Type B pancreatic cell (in vitro differentiated cells): Measurements from ENCODE around the gene RCBTB2. TPM values are rescaled to one million over a fixed set of nuclear protein-coding genes. Genes with fewer than 3 reads are reported as not detected.

Experiments used
- DNase-seq: peaks from one replicate; pipeline ENCODE4 v3.0.0; 2021; ENCODE audit warnings: mixed read lengths; ENCODE audit not compliant: unreplicated experiment; ENCODE audit errors: extremely low spot score
- H3K27ac Mint-ChIP-seq: 2 replicates; pipeline ENCODE4 v1.8.0; 2021; ENCODE audit warnings: mild to moderate bottlenecking, mixed read lengths
- H3K27me3 Mint-ChIP-seq: 2 replicates; pipeline ENCODE4 v1.8.0; 2021; ENCODE audit warnings: mixed read lengths
- H3K36me3 Mint-ChIP-seq: 2 replicates; pipeline ENCODE4 v1.8.0; 2021; ENCODE audit warnings: mixed read lengths
- H3K4me1 Mint-ChIP-seq: one replicate; pipeline ENCODE4 v1.8.0; 2021; ENCODE audit warnings: mixed read lengths; ENCODE audit not compliant: unreplicated experiment
- H3K4me3 Mint-ChIP-seq: 2 replicates; pipeline ENCODE4 v1.8.0; 2021; ENCODE audit warnings: mild to moderate bottlenecking, mixed read lengths
- H3K9me3 Mint-ChIP-seq: 2 replicates; pipeline ENCODE4 v1.8.0; 2021; ENCODE audit warnings: mixed read lengths
- total RNA-seq: library from RNA; stranded (reverse); gene quantifications from 2 replicates; pipeline ENCODE4 v1.2.1, GENCODE V29; 2021; ENCODE audit warnings: low replicate concordance
- TF ChIP-seq, protein P1 (sequence below): fragments of 200-600 bp; sonication (generic); conservative IDR thresholded peaks from 2 replicates; pipeline ENCODE4 v1.5.0; 2021; ENCODE audit warnings: antibody characterized with exemption, mild to moderate bottlenecking

Gene RCBTB2
- total RNA-seq, 1 donor from 2014 or later: 21.5 TPM

DNA sequence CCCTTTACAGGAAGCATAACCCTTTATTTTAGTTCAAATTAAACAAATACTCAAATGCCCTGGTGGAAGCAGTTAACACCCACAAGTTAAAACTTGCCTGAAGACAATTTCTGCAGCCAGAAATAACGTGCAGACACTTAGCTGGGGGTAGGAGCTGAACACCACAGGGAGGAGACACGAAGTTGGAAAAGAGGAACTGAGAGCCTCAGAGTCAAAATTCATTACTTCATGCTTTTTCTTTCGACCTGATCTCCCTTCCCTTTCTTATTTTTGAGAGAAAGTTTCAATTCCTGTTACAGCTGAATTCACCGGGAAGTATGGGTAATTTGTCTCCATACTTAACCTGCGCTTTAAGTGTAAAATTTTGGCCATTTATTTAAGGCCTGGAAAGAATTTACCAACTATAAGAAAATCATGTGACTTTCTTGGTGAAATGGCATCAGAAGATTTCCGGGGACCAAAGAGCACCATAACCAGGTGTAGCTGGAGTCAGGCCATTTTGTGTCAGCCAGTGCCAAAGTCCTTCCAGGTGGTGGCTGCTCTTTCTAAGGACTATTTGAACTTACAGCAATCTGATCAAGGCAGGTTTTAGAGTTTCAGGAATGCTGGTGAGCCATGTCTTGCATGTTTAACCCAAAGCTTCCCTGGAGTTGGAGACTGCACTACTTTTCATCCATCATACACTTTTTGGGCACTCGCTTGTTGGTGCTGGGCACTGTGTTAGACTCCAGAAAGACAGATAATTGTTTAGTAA, 46.5 kb upstream of the RCBTB2 start:
- no peak for DNase-seq
- TF ChIP-seq, protein P1, sequence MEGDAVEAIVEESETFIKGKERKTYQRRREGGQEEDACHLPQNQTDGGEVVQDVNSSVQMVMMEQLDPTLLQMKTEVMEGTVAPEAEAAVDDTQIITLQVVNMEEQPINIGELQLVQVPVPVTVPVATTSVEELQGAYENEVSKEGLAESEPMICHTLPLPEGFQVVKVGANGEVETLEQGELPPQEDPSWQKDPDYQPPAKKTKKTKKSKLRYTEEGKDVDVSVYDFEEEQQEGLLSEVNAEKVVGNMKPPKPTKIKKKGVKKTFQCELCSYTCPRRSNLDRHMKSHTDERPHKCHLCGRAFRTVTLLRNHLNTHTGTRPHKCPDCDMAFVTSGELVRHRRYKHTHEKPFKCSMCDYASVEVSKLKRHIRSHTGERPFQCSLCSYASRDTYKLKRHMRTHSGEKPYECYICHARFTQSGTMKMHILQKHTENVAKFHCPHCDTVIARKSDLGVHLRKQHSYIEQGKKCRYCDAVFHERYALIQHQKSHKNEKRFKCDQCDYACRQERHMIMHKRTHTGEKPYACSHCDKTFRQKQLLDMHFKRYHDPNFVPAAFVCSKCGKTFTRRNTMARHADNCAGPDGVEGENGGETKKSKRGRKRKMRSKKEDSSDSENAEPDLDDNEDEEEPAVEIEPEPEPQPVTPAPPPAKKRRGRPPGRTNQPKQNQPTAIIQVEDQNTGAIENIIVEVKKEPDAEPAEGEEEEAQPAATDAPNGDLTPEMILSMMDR: no peak
- H3K27ac Mint-ChIP-seq: no peak overlapping the region
- no peaks in the 10 kb centered on the region for H3K36me3 Mint-ChIP-seq
- no peaks in the 10 kb centered on the region for H3K27me3 Mint-ChIP-seq
- peaks cover 5% of the 10 kb centered on the region for H3K4me1 Mint-ChIP-seq
- no peak overlapping the region for H3K4me3 Mint-ChIP-seq
- H3K9me3 Mint-ChIP-seq: no peaks in the 10 kb centered on the region

DNA sequence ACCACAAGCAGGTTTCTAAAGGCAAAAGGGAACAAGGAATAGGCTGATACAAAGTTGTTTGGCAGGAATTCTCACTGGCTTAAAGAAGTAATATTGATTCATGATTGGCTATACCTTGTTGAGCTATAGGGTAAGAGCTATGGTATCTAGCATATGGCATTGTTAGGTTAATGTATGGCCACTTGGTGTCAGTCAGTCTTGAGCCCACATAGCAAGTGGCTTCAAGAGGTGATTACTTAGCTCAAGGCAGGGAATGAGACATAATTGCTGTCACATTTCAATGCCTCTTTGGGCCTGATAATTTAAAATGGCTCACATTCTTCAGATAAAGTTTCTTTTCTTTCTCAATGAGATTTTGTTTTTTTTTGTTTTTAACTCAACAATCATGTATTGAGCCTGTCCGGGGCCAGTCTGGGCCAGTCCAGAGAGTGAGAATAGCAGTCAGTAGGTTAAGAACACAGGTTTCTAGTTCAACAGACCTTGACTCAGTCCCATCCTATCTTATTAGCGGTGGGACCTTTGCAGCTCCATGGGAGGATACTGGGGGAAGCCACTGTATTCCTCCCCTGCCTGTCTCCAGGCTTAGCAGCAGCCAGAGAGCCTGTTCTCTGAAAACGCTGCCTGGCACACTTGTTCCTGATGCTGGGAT, 45.8 kb upstream of the RCBTB2 start:
- Mint-ChIP-seq H3K4me3 (no peak overlapping the region), H3K9me3 (no peaks in the 10 kb centered on the region), H3K4me1 (peaks cover 5% of the 10 kb centered on the region), H3K36me3 (no peaks in the 10 kb centered on the region), H3K27me3 (no peaks in the 10 kb centered on the region), H3K27ac (no peak overlapping the region)
- DNase-seq: no peak
- TF ChIP-seq, protein P1: no peak

DNA sequence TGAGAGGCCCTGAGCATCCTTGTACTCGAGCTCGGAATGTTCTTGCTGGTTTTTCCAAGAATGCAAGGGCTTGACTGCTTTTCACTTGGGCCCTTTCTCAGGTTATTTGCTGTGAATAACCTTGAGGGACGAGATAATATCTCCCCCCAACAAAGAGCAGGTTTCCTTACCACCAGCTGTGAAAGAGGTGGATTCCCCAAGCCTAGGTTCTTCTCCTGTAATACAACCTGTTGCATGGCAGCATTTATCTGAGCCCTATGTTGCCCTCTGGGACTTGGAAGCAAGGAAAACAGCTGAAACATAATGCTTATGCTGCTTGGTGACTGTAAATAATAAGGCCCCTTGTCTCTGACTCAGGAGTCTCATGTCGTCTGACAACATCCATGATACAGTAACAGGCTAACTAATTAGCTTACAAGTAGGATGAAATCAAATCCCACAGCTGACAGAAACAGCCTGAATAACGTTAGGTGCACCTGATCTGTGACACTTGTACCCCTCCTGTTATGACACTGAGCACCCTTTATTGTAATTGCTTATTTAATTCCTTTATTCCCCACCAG, 43.6 kb upstream of the RCBTB2 start:
- Mint-ChIP-seq H3K4me1 (peaks cover 5% of the 10 kb centered on the region), H3K9me3 (no peaks in the 10 kb centered on the region), H3K4me3 (no peak overlapping the region), H3K27me3 (no peaks in the 10 kb centered on the region), H3K36me3 (no peaks in the 10 kb centered on the region), H3K27ac (no peak overlapping the region)
- DNase-seq: no peak
- TF ChIP-seq, protein P1: no peak

DNA sequence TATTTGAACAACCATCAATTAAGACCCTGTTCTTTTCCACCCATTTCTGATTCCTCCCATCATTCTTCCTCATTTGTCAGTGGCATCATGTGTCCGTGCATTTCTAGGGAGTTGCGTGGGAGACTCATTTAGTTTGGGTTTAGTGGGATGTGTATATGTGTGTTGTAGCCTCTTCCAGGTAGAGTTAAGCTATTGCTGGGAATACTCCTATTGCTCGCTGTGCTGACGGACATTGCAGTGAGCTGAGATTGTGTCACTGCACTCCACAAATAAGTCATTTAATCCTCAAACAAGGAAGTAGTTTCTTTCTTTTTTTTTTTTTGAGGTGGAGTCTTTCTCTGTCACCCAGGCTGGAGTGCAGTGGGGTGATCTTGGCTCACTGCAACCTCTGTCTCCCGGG, 42.2 kb upstream of the RCBTB2 start:
- Mint-ChIP-seq H3K36me3 (no peaks in the 10 kb centered on the region), H3K4me1 (peaks cover 7% of the 10 kb centered on the region), H3K9me3 (no peaks in the 10 kb centered on the region), H3K4me3 (no peak overlapping the region), H3K27ac (no peak overlapping the region), H3K27me3 (no peaks in the 10 kb centered on the region)
- TF ChIP-seq, protein P1: no peak
- no peak for DNase-seq

DNA sequence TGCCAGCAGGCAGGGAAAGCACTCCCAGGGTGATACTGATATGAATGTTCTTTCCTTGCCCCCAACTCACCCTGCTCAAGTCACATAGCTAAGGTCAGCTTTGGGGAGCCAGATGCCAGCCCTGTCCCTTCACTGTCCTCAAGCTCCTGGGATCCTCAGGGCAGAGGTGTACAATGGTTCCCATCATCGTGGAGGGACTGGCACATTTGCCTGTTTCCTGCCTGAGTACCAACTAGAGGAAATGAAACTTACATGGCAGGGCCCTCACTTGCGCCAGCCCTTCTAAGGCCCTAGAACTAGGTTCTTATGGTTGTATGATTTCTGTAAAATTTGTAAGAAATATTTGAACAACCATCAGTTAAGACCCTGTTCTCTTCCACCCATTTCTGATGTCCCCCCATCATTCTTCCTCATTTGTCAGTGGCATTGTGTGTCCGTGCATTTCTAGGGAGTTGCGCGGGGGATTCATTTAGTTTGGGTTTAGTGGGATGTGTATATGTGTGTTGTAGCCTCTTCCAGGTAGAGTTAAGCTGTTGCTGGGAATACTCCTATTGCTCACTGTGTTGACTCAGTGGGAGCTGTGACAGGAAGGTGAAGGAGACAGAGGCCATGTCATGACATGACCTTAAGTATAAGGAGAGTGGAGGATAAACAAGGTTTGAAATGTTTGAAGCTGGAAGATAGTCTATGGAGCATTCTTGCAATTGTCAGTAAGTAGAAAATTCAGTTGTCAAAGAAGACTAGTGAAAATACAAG, 41.3 kb upstream of the RCBTB2 start:
- TF ChIP-seq, protein P1: no peak
- DNase-seq: no peak
- H3K4me3 Mint-ChIP-seq: no peak overlapping the region
- H3K4me1 Mint-ChIP-seq: peaks cover 11% of the 10 kb centered on the region
- no peaks in the 10 kb centered on the region for H3K36me3 Mint-ChIP-seq
- H3K9me3 Mint-ChIP-seq: no peaks in the 10 kb centered on the region
- no peak overlapping the region for H3K27ac Mint-ChIP-seq
- H3K27me3 Mint-ChIP-seq: no peaks in the 10 kb centered on the region
